Measurements from ENCODE around the gene MAP2K4.

The MAP2K4 gene

GRCh38 chr17:12118617-12119016 lies 97.9 kb downstream of the MAP2K4 start:
- Histone ChIP-seq H3K27ac (no peak overlapping the region), H3K4me3 (no peak overlapping the region)
- no peak for DNase-seq (ENCODE audit: low spot score)
- no peak for TF ChIP-seq CTCF (IDR thresholded peaks at IDR 0.05)

GRCh38 chr17:12122075-12122474 lies 101.4 kb downstream of the MAP2K4 start:
- no peak overlapping the region for H3K4me3 ChIP-seq
- no peak for TF ChIP-seq CTCF (IDR thresholded peaks at IDR 0.05)
- no peak for DNase-seq (ENCODE audit: low spot score)
- H3K27ac ChIP-seq, result peak overlapping the region in 1 of 2 donors; percentile 32

GRCh38 chr17:12127177-12127576 lies 106.5 kb downstream of the MAP2K4 start:
- no peak overlapping the region for H3K4me3 ChIP-seq
- no peak overlapping the region for H3K27ac ChIP-seq
- no peak for DNase-seq (ENCODE audit: low spot score)
- TF ChIP-seq CTCF (IDR thresholded peaks at IDR 0.05), result no peak

- no peak for TF ChIP-seq CTCF (IDR thresholded peaks at IDR 0.05)
- Histone ChIP-seq H3K27ac (no peak overlapping the region), H3K4me3 (no peak overlapping the region)
- no peak for DNase-seq (ENCODE audit: low spot score)
Observed at GRCh38 chr17:12127667-12128066, 107.0 kb downstream of the MAP2K4 start.

- no peak overlapping the region for H3K27ac ChIP-seq
- DNase-seq (ENCODE audit: low spot score), result no peak
- TF ChIP-seq CTCF (IDR thresholded peaks at IDR 0.05), result no peak
- H3K4me3 ChIP-seq, result no peak overlapping the region
Observed at GRCh38 chr17:12128946-12129345, 108.3 kb downstream of the MAP2K4 start.

- no peak overlapping the region for H3K4me3 ChIP-seq
- DNase-seq (ENCODE audit: low spot score), result no peak
- H3K27ac ChIP-seq, result no peak overlapping the region
- no peak for TF ChIP-seq CTCF (IDR thresholded peaks at IDR 0.05)
Observed at GRCh38 chr17:12133183-12133582, 112.5 kb downstream of the MAP2K4 start.

- no peak for TF ChIP-seq CTCF (IDR thresholded peaks at IDR 0.05)
- Histone ChIP-seq H3K27ac (no peak overlapping the region), H3K4me3 (no peak overlapping the region)
- no peak for DNase-seq (ENCODE audit: low spot score)
Observed at GRCh38 chr17:12134101-12134500, 113.4 kb downstream of the MAP2K4 start.

Measured in coronary artery (tissue), 2 donors.